DMS 273 (cell line): Measurements from ENCODE around the gene PDPN.

Experiments used
- DNase-seq: peaks from one replicate; lab custom pipeline; 2025; ENCODE audit not compliant: unreplicated experiment; lab: John Stamatoyannopoulos, UW

PDPN gene

DNA sequence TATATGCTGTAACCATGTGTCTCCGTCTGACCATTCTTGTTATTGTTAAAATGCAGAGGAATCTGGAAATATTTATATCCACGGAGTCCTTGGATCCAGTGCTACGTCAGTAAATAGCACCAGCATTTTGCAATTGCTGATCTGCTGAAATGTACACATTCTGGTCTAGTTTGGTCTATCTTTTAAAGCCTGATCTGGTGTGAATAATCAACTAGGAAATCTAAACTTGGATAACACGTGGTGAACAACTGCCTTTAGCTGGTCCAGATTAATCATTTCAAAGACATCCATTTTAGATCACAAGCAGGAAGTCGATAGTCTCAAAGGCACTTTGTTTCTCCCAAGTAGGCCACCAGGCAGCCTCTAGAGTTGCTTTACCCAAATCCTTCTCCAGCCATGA lies 32.6 kb downstream of the PDPN start:
- DNase-seq, result no peak

DNA sequence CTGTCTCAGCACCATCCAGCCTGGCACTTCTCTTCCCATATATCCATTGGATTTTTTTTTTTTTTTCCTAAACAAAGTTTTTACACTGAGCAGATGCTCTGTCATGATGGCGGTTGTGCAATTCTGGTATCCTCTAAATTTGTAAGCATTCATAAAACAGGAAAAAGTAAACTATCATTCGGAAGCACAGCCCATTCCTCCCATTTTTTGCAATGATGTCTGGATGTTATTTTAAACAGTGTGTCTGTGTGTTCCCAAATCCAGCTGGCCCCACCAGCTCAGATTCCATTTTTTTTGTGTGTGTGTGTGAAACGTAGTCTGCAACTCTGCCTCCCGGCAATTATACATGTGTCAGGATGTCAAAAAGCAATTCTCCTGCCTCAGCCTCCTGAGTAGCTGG lies 33.5 kb downstream of the PDPN start:
- no peak for DNase-seq

DNA sequence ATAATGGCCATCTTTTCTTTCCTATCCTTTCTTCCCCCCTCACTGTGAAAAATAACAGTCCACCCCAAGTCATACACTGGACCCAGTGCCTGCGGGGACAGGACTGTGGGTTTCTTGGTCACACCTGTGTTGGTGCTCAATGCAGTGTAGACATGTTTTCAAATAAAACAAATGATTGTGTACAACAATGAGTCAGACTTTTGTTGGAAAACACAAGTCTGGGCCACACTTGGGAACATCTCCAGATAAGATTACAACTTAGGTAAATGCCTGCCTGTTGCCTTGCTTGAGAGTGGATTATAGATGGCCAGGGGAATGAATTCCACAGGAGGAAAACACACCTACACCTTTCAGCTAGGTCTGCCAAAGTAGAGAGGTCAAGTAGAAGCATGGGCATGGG lies 34.1 kb downstream of the PDPN start:
- DNase-seq, result no peak

DNA sequence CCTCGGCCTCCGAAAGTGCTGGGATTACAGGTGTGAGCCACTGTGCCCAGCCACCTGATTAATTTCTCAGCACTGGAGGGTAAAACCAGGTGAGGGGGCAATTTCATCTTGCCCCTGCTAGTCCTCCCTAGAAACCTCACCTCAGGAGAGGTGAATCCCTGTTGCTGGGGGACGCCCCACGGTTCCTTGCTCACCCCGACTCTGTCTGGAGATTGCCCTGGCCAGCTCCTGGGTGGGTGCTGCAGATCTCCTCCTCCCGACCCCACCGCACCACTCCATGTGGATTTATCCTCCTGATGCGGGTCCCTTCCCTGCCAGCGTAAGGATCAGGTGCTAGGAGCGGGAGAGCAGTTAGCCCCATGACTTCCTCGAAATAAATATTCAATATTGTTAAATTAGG lies 34.9 kb downstream of the PDPN start:
- DNase-seq, result no peak

DNA sequence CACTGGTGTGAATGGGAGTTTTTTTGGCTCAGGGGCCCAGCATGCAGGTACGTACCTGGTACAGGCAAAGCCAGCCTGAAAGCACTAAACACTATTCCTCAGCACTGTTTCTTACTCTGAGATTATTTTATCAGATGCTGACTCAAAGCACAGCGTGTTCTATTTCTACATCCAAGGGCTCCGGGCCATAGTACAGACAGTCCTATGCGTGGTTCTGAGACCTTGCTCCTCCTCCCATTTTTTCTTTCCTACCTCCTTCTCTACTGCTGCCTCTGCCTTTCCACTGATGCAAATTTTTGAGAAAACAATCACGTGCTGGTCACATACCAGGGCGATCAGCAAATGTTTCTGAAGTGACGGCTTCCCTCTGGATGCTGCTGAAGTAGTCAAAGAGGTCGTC lies 36.3 kb downstream of the PDPN start:
- DNase-seq, result no peak

DNA sequence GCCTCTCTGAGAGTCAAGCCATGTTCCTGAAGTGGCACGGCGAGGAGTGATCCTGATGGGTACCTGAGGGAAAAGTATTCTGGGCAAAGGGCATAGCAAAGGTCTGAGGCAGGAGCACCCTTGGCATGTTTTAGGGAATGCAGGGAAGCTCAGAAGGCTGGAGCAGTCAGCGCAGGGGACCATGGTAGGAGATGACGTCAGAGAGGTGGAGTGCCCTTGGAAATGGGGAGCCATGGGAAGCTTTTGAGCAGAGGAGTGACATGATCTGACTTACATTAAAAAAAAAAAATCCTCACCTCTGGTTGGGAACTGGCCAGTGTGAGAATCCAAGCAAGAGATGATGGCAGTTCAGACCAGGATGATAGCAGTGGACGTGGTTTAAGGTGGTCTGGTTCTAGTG lies 37.2 kb downstream of the PDPN start:
- DNase-seq, result no peak

DNA sequence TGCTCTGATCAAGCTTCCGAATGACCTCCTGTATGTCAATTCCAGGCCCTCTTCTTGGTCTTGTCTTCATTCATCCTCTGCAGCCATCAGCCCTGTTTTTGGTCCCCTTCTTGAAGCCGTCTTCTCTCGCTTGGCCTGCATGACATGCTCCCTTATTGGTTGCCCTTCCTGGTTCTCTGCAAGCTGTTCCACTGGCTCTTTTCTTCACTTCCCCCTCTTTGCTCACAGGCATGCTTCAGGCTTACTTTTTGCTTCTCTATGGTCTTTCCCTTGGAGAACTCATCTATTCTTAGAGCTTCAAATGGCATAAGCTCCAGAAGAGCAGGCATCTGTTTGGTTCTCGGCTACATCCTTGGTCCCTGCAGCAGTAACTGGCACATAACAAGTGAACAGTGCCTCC lies 38.8 kb downstream of the PDPN start:
- no peak for DNase-seq

DNA sequence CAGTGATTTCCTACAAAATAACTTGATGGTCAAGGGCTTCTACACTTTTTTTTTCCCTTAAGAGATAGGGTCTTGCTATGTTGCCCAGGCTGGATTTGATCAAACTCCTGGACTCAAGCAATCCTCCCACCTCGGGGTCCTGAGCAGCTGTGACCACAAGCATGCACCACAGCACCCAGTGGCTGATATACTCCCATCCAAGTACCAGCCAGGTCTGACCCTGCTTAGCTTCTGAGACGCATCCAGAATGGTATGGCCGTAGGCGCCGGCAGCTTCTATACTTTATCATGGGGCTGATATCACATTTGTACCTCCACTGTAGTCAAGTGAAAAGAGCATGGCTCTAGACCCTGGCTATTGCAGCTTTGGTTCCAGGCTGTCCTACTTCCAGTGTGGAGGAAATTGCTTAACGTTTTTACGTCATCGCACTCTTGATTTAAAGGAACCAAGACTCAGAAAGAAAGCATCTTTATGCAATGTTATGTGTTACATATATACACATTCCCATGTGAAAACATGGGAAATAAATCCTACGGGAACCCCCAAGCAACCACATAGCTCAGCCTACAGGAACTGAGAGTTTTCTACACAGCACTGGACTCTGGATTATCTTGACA lies 39.5 kb downstream of the PDPN start:
- no peak for DNase-seq

DNA sequence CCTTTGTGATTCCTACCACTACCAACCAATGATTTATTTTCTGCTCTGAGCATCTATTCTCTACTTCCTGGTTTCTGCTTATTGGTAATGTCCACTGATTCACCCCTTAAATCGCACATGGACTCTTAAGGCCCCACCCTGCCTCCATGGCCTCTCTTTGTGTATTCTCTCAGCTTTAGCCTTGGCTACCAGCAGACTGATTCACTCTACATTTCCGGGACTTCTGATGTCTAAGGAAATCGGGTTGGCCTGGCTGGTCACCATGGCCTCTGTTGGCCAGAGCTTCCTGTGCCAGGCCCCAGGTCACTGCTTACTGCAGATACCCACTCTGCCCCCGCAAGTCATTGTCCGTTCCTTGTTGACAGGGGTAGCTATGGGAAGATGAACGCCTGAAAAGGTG lies 40.9 kb downstream of the PDPN start:
- no peak for DNase-seq

DNA sequence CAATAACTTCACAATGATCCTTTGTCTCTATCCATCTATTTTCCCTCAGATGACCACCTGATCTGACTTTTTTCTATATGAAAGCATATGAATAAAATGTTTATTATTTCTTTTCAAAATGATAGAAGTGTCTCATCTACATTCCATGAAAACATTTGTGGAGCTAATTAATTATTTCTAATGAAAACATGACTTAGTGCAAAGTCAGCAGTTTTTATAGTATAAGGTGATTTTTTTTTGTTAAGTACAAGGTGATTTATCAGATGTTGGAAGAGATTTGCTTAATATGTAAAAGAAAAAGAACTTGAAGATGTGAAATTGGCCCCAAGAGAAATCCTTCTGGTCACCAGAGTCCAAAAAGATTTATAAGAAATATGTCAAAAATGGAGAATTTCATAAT lies 43.5 kb downstream of the PDPN start:
- no peak for DNase-seq

DNA sequence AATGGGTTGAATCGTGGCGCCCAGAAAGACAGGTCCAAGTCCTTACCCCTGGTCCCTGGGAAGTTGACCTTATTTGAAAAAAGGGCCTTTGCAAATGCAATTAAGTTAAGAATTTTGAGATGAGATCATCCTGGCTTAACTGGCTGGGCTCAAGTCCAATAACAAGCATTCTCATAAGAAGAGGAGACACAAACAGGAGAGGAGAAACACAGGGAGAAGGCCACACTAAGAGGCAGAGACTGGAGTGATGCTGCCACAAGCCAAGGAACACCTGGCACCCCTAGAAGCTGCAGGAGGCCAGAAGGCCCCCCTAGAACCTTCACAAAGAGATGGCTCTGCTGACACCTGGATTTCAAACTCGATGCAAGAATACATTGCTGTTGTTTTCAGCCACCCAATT lies 44.6 kb downstream of the PDPN start:
- DNase-seq, result no peak

DNA sequence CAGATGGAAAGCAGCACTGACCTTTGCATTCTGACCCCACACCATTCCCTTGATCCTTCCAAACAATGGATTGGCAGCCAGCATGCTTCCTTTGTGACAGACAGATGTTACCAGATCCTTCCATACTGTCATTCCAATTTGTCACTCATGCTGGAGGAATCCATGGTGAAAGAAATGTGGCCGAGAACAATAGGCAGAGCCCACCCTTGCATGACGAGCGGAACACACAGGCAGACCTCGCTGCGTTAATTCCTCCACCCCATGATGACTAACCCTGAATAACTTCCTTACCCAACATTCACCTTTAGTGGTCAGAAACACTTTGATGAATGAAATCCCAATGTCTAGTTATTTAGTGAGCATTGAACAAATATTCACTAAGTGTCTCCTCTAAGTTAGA lies 45.1 kb downstream of the PDPN start:
- DNase-seq, result no peak

DNA sequence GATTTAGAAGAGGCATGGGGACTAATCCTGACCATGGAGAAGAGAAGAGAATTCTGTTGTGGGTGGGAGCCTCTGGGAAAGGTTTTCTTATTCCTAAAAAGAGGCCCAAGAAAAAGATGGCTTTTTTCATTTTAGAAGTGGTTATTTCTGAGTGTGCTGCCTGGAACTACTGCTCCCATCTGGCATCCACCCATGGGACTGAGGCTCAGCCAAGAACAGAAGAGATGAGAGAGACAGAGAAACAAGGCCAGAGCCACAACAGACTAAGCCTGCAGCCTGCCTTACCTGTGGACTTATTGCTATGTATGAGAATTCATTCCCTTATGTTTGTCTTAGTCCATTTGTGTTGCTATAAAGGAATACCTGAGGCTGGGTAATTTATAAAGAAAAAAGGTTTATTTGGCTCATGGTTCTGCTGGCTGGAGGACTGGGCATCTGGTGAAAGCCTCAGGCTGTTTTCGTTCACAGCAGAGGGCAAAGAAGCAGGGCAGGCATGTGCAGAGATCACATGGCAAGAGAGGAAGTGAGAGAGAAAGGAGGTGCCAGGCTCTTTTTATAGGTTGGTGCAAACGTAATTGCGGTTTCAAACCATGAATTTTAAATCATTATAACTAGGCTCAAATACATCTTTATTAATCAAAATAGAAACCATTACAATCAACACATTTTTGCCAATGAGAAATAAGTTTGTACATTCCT lies 58.8 kb downstream of the PDPN start:
- DNase-seq, result no peak

DNA sequence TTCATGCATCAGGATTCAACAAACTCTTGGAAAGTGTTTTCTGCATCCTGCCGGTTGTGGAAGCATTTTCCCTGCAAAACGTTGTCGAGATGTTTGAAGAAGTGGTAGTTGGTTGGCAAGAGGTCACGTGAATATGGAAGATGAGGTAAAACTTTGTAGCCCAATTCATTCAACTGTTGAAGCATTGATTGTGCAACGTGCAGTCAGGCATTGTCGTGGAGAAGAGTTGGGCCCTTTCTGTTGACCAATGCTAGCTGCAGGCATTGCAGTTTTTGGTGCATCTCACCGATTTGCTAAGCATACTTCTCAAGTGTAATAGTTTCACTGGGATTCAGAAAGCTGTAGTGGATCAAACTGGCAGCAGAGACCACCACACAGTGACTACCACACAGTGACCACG lies 59.4 kb downstream of the PDPN start:
- DNase-seq, result no peak

DNA sequence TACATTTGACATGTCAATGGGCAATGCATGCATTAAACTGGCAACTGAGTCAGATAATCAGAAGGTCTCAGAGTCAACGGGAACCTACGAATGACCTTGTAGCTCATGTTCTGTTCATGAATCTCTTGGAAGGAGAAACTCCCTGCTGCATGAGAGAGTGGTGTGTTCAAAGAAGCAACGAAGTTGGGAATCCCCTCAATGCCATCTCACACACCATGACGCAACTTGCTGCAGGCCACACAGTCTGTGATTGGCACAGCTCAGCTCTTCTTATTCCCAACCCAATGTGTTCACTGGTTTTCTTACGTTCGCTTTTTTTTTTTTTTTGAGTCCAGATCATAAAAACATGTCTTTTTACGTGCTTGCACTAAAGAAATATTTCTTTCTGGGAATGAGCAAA lies 62.9 kb downstream of the PDPN start:
- DNase-seq, result no peak

DNA sequence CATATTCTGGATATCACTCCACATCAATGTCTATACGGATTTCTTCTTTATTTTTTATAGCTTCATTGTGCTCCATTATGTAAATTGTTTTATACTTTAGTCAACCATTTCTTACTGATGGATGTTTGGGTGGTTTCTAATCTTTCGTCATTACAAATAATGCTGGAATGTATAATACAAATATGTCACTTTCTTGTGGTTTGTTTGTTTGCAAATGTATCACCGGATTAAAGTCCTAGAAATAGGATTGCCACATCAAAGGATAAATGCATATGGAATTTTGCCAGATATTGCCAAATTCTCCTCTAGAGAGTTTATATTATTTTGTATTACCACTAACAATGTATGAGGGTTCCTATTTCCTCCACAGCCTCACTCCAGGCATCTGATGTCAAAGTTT lies 67.6 kb downstream of the PDPN start:
- no peak for DNase-seq

DNA sequence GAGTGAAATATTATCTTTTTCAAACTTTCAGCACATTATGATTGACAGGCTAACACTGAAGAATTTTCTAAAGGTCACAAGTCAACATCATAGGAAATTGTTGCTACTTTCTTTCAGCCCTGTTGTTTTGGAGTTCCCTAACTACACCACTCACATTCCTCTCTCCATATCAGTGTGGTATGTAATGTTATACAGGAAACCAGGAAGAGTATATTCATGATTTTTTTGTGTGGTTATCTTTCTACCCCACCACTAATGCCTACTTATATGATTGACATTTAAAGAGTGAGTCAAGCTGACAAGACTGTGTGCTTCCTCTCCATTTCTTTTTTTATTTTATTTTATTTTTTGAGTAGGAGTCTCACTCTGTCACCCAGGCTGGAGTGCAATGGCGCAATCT lies 68.6 kb downstream of the PDPN start:
- DNase-seq, result no peak

DNA sequence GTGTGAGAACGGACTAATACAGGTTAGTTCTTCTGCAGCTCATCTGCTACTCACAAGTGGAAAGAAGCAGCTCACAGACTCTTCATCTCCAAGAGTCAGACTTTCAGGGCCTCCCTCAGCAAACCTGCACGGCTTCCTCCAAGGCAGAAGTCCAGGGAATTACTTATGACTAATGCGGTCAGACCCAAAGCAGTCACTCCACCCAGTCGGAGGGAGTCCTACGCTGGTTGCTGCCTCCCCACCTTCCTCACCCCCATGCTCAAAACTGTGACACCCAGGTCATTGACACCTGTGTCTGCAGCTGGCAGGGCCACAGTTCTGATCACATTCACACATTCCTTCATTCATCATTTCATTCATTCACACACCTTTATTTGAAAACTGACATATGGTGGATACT lies 77.9 kb downstream of the PDPN start:
- DNase-seq, result no peak

DNA sequence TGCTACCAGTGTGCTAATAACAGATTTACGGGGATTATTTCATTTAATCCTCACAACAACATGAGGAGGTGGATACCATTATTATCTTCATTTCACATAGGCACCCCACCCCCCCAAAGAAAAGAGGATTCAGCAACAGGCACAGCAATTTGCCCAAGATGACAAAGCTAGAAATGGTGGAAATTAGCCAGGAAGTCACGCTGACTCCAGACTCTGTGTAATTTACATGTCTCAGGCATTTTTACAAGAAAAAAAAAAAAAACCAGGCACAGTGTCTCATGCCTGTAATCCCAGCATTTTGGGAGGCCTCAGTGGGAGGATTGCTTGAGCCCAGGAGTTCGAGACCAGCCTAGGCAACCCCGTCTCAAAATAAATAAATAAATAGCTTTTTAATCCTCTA lies 78.9 kb downstream of the PDPN start:
- no peak for DNase-seq

DNA sequence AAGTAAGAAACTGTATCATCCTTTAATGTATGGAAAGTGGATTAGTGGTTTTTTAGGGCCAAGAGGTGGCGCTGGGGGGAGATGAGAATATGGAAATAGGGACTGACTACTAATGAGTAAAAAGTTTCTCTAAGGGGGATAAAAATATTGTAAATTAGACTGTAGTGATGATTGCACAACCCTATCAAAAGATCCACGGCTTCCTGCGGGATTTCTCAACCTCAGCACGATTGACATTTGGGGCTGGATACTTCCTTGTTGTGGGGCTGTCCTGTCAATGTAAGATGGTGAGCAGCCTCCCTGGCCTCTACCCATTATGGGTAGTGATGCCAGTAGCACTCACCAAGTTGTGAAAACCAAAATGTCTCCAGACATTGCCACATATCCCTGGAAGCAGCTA lies 80.3 kb downstream of the PDPN start:
- DNase-seq, result no peak

DNA sequence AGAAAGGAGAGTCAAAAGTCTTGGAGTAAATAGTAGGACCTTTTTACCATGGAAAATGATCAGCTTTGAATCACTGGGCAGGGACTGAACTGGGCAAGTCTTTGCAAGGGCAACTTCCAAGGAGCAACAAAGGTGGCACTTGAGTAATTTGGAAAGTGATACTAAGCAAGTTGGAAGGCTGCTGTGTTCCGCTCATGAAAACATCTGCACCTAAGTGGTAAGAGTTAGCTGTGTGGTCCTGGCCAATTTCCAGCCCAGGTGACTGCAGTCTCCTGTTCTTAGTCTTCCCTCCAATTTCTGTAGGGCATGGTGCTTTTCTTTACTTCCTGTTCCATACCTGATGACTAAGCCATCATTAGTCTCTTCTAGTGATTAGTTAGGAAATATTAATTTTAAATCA lies 80.8 kb downstream of the PDPN start:
- DNase-seq, result no peak

DNA sequence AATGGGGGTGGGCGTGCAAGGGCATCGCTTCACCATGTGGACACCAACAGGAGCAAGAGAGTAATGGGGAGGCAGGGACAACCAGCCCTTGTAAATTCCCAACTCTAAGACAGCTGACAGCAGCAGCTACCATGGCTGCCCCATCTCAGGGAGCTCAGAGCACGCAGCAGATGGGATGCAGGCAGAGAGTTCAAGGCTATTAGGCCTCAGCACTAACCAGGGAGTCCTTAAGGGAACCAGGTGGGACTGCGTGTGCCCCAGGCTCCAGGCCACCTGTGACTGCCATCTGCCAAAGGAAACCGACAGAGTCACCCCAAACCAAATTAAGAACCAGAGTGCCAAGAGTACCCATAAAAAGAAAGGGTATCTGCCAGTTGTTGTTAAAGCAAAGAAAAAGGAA lies 82.7 kb downstream of the PDPN start:
- peak; percentile 73 for DNase-seq
